ENCODE measurements around the gene VAV3.

DNA sequence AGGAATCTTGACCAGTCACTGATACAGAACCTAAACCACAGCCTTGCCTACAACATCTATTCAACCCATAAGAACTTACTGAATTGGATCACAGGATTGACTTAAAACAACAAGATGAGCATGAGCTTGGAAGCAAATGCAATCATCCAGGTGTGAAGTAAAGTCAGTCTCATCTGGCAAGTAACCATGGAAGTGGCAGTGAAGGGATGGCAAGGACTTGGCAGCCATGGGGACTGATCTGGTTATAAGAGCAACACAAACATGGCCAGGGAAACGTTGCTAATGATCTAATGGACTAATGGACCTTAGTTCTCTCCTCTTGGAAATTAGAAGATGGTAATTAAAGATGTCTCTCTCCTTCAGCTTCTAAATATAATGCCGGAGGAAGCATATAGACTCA is 133.1 kb downstream of the VAV3 start:
- TF ChIP-seq, protein P1, sequence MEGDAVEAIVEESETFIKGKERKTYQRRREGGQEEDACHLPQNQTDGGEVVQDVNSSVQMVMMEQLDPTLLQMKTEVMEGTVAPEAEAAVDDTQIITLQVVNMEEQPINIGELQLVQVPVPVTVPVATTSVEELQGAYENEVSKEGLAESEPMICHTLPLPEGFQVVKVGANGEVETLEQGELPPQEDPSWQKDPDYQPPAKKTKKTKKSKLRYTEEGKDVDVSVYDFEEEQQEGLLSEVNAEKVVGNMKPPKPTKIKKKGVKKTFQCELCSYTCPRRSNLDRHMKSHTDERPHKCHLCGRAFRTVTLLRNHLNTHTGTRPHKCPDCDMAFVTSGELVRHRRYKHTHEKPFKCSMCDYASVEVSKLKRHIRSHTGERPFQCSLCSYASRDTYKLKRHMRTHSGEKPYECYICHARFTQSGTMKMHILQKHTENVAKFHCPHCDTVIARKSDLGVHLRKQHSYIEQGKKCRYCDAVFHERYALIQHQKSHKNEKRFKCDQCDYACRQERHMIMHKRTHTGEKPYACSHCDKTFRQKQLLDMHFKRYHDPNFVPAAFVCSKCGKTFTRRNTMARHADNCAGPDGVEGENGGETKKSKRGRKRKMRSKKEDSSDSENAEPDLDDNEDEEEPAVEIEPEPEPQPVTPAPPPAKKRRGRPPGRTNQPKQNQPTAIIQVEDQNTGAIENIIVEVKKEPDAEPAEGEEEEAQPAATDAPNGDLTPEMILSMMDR (IDR thresholded peaks at IDR 0.05; ENCODE audit: insufficient read depth, low read depth, low read length): no peak
- TF ChIP-seq EZH2 (IDR thresholded peaks at IDR 0.05; ENCODE audit: insufficient read depth, low read length): no peak

All from astrocyte (in vitro differentiated cells and primary cell).